HG02970 (cell line): Measurements from ENCODE around the gene SH3GL3.

Experiments
- ATAC-seq: cut with Tn5 transposase; IDR thresholded peaks from one replicate; pipeline ENCODE4 v1.9.1; 2021; ENCODE audit warnings: mild to moderate bottlenecking, moderate library complexity, moderate number of reproducible peaks; ENCODE audit not compliant: unreplicated experiment, low FRiP score

SH3GL3 gene

GRCh38 chr15:83446904-83447709, at the start of gene SH3GL3:
TSS of gene SH3GL3 (plus strand) at chr15:83447341. CDS start at chr15:83447534, 193 bp downstream.
- no peak for ATAC-seq

- no peak for ATAC-seq
Observed at GRCh38 chr15:83398626-83399025, 48.5 kb upstream of the SH3GL3 start.

GRCh38 chr15:83404121-83404520, 43.0 kb upstream of the SH3GL3 start:
- ATAC-seq = no peak

GRCh38 chr15:83410532-83410931, 36.6 kb upstream of the SH3GL3 start:
- no peak for ATAC-seq

DNA sequence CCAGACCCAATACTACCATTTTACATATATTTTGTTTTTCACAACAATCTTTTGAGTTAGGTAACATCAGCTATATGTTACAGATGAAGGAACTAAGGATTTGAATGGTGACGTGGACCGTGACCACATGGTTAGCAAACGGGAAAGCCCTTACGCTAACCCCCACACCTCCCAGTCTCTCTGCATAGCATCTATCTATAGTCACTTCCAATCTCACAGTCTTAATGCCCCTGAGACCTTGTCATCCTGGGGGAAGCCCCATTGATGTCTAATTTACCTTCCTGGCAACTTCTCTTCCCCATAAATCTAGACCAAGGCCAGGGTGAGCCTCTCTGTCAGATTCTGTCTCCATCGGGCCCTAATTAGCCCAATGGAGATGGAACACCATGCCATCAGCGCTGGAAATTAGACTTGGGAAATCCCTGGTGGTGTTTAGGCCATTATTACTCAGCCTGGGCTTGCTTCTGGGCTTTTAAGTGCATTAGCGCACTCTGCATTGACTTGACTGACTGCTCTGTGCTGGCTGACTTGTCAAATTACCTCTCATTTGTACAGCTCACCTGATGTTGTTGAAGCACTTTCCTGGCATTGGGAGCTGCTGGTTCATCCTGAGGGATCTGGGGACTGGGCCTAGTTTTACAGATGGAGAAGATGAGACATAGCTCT, 34.0 kb upstream of the SH3GL3 start:
- ATAC-seq = no peak

GRCh38 chr15:83422081-83422480, 25.1 kb upstream of the SH3GL3 start:
- no peak for ATAC-seq

GRCh38 chr15:83422541-83422940, 24.6 kb upstream of the SH3GL3 start:
- ATAC-seq = no peak

DNA sequence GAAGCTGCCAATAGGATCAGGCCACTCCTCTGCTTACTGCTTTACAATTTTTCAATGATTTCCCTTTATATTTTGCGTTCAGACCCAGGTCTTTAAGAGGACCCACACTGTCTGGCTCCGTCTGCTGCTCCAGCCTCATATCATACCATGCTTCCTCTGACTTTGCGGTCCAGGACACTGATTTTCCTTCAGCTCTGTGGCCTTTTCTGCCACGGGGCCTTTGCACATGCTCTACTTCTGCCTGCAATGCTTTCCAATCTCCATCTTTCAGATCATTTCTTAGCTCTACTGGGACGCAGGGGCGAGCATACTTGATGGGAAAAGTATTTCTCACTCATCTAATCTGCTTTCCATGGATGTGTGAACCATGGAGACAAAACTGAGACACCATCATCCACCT, 23.0 kb upstream of the SH3GL3 start:
- no peak for ATAC-seq

DNA sequence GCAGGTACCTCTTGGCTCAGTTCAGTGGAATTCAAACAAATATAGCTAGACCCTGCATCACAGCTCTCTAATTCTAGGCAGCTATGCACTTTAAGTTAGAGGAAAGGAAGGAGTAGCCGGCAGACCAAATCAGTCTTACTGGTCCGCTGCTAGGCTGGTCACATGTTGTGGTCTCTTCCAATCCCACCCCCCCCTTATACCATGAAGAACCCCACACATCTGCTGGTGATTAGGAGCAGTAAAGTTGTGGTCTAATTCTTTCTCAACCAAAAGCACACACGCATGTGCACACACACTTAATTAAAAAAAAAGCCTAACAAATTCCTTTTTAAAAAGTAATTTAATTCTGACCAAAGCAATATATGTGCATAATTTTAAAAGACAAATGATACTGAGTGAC, 16.7 kb upstream of the SH3GL3 start:
- ATAC-seq = no peak

- no peak for ATAC-seq
Observed at GRCh38 chr15:83431521-83431920, 15.6 kb upstream of the SH3GL3 start.

- no peak for ATAC-seq
Observed at GRCh38 chr15:83435202-83435601, 11.9 kb upstream of the SH3GL3 start.

- no peak for ATAC-seq
Observed at GRCh38 chr15:83435782-83436181, 11.4 kb upstream of the SH3GL3 start.

DNA sequence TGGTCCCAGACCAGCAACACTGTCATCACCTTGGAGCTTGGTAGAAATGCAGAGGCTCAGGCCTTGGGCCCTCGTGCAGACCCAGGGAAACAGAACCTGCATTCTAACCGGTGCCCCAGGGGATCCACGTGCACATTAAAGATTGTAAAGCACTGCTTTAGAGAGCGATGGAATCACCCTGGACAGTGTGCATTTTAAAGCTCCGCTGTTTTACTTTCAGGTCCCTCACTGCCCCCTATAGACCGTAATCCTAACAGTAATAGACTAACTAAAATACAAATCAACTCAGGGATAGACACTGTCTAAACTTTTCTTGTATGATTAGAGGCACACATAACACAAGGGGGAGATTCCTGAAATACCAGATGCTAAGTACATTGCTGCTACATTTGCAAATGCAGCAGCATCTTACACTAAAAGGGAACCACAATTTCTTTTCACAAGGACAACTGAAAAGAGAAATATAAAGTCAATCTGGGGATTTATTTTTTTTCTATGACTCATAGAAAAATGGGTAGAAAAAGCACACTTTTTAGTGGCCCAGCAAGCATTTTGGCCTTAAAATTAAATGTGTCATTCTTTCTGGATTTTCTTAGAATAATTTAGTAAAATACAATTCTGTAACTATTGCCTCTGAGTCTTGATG, 10.5 kb upstream of the SH3GL3 start:
- ATAC-seq = no peak

- ATAC-seq = no peak
Observed at GRCh38 chr15:83443076-83443847, 3.9 kb upstream of the SH3GL3 start.

DNA sequence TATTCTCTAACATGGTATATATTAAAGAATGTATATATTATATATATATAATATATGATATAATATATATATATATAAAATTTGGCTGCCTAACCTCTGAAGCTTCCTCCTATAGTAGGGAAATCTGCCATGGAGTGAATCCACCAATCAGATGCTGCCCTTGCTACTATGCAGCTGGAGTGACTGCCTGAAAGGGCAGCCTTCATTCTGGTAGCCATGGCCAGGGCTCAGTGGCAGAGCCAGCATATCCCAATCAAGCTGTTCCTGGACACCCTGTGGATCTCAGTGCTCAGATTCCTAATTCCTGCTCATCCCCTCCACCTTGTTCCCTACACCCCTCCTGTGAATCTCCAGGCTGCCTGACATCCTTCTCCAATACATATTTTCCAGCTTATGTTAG, 2.2 kb upstream of the SH3GL3 start:
- ATAC-seq = no peak

DNA sequence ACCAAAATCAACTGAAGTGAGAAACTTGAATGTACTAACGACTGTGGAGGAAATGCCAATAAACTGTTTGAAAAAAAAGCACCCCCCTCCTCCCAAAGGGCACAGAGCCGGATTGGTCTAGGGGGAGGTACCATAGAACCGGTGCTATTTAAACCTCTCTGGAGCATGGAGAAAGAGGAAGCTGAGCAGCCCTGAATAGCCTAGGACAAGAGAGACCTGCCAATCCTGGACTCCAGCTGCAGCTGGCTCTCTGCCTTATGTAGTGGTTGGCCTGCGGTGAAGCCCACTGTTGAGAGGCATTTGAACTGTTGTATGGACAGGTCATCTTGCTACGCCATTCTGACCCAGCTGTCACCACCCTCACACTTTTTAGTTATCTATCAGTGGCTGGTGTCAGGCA, 1.5 kb upstream of the SH3GL3 start:
- no peak for ATAC-seq

DNA sequence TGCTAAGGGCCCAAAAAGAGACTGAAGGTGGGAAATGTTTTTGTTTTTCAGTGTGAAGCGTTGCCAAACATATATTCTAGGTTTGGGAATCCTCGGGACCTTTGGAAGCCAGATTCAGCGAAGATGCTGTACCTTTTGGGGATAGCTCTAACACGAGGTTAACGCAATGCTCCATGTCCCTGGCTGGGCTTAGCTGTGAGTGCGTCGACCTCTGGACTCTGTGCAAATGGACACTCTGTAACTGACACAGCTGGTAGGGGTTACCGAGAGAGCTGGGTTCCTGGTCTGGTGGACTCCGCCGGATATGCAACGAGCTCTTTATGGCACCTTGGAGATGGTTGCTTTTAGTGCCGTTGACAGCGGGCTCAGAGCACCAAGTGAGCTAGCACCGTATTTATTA, 724 bp upstream of the SH3GL3 start:
- ATAC-seq = no peak

DNA sequence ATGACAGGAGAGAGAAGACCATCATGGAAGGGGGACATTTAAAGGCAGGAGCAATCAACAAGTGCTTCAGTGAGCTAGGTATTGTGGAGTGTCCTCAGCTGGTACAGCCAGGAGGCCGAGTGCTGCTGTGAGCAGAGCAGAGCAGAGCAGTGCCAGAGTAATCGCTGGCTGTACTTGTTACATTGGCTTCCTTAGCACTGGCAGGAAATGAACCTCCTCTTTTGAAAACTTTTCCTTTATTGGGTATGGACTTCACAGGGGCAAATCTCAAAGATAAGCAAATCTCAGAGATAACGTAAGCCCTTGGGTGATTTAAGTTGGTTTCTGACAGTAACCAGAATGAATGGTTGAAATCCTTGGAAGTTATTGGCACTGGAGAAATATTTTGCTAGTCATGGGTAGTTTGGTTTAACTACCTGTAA, 2.1 kb downstream of the SH3GL3 start:
- ATAC-seq = no peak

DNA sequence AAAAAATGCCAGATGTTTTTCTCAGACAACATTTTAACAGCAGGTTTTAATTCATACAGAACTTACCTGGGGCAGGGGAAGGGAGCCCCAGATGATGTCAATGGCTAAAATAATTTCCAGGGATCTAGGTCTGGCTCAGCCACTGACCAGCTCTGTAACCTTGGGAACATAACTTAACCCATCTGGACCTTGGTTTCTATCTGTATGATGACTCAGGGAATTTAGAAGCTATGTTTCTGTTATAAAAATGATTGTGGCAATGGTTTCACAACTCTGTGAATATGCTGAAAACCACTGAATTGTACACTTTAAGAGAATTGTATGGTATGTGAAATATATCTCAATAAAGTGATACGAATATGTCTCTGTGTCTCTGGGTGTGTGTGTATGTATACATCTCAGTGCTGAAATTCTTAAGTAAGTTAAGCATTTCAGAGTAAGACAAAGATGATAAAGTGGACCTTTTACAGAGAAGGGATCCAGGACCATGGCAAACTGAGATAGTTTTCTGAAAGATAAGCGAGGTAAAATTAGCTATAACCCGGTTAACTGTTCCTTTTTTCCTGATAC, 2.9 kb downstream of the SH3GL3 start:
- no peak for ATAC-seq

DNA sequence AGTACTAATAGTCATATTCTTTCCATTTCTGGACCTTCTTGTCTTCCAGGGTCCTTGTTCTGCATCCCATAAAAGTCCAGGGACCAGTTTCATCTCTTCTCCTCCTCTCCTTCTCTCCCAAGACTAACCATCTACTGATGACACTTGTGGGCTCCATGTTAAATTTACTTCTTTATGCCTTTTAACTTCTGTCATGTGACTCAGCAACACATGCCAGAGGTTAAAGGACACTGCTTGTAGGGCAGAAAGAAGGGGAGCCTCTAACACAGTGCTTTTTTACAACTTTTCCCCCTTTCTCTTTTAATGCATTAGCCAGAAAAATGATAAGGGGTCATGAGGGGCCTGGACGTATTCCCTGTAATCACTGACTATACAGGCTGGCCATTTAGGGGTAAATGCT, 10.0 kb downstream of the SH3GL3 start:
- ATAC-seq = no peak
